ENCODE measurements around the gene PODXL. TPM values are rescaled to one million over a fixed set of nuclear protein-coding genes. Genes with fewer than 3 reads are reported as not detected.

Gene PODXL
- total RNA-seq, 4 donors from 2014 or later, result 24.5 to 40.3 (median 31.3) TPM

GRCh38 chr7:131568970-131569369, 12.5 kb upstream of the PODXL start:
- no peaks in the 10 kb centered on the region for H3K27me3 ChIP-seq
- DNase-seq (ENCODE audit: extremely low spot score), result no peak
- 61% methylated on average over 8 of the region's 10 CpGs for WGBS
- TF ChIP-seq POLR2A (IDR thresholded peaks at IDR 0.05; ENCODE audit: low read depth) (no peak), EP300 (IDR thresholded peaks at IDR 0.05) (no peak), POLR2AphosphoS5 (IDR thresholded peaks at IDR 0.05) (no peak), CTCF (IDR thresholded peaks at IDR 0.05) (no peak)
- H3K9me3 ChIP-seq, result no peaks in the 10 kb centered on the region
- H3K27ac ChIP-seq (replicated peaks in 1 of 4), result no peak overlapping the region
- intact Hi-C loops (cut with DNase I), result no loop called here
- no peak overlapping the region for H3K4me3 ChIP-seq
- H3K36me3 ChIP-seq, result no peaks in the 10 kb centered on the region
- H3K4me1 ChIP-seq, result no peaks in the 10 kb centered on the region

- no peak overlapping the region for H3K27ac ChIP-seq (replicated peaks in 1 of 4)
- H3K9me3 ChIP-seq, result no peaks in the 10 kb centered on the region
- H3K4me3 ChIP-seq, result no peak overlapping the region
- no peak for DNase-seq (ENCODE audit: extremely low spot score)
- H3K27me3 ChIP-seq, result no peaks in the 10 kb centered on the region
- intact Hi-C loops (cut with DNase I), result no loop called here
- WGBS, result 77% methylated on average over 6 of the region's 6 CpGs
- no peaks in the 10 kb centered on the region for H3K36me3 ChIP-seq
- TF ChIP-seq EP300 (IDR thresholded peaks at IDR 0.05) (no peak), POLR2AphosphoS5 (IDR thresholded peaks at IDR 0.05) (no peak), POLR2A (IDR thresholded peaks at IDR 0.05; ENCODE audit: low read depth) (no peak), CTCF (IDR thresholded peaks at IDR 0.05) (no peak)
- H3K4me1 ChIP-seq, result no peaks in the 10 kb centered on the region
These were observed 12.1 kb upstream of the PODXL start for GRCh38 chr7:131568510-131568909.

GRCh38 chr7:131564640-131565039, 8.2 kb upstream of the PODXL start:
- H3K27ac ChIP-seq (replicated peaks in 1 of 4), result no peak overlapping the region
- H3K4me1 ChIP-seq, result no peaks in the 10 kb centered on the region
- no peaks in the 10 kb centered on the region for H3K9me3 ChIP-seq
- DNase-seq (ENCODE audit: extremely low spot score), result no peak
- H3K27me3 ChIP-seq, result no peaks in the 10 kb centered on the region
- intact Hi-C loops (cut with DNase I), result no loop called here
- H3K36me3 ChIP-seq, result no peaks in the 10 kb centered on the region
- 65% methylated on average over 5 of the region's 5 CpGs for WGBS
- no peak overlapping the region for H3K4me3 ChIP-seq
- TF ChIP-seq POLR2A (IDR thresholded peaks at IDR 0.05; ENCODE audit: low read depth) (no peak), POLR2AphosphoS5 (IDR thresholded peaks at IDR 0.05) (no peak), CTCF (IDR thresholded peaks at IDR 0.05) (no peak), EP300 (IDR thresholded peaks at IDR 0.05) (no peak)

- H3K9me3 ChIP-seq, result no peaks in the 10 kb centered on the region
- 85% methylated on average over 5 of the region's 5 CpGs for WGBS
- intact Hi-C loops (cut with DNase I), result no loop called here
- no peaks in the 10 kb centered on the region for H3K27me3 ChIP-seq
- no peaks in the 10 kb centered on the region for H3K36me3 ChIP-seq
- no peak for DNase-seq (ENCODE audit: extremely low spot score)
- H3K4me1 ChIP-seq, result no peaks in the 10 kb centered on the region
- H3K27ac ChIP-seq (replicated peaks in 1 of 4), result no peak overlapping the region
- TF ChIP-seq POLR2AphosphoS5 (IDR thresholded peaks at IDR 0.05), result no peak
- no peak for TF ChIP-seq EP300 (IDR thresholded peaks at IDR 0.05)
- TF ChIP-seq POLR2A (IDR thresholded peaks at IDR 0.05; ENCODE audit: low read depth), result no peak
- no peak overlapping the region for H3K4me3 ChIP-seq
These were observed 7.5 kb upstream of the PODXL start for GRCh38 chr7:131563918-131564317.

GRCh38 chr7:131562941-131563340, 6.5 kb upstream of the PODXL start:
- Histone ChIP-seq H3K9me3 (no peaks in the 10 kb centered on the region), H3K27ac (replicated peaks in 1 of 4) (no peak overlapping the region), H3K4me1 (peaks cover 5 to 9% (median 7%) of the 10 kb centered on the region in 4 donors), H3K27me3 (no peaks in the 10 kb centered on the region), H3K4me3 (no peak overlapping the region), H3K36me3 (no peaks in the 10 kb centered on the region)
- 95% methylated on average over 2 of the region's 2 CpGs for WGBS
- DNase-seq (ENCODE audit: extremely low spot score), result no peak
- intact Hi-C loops (cut with DNase I), result no loop called here
- TF ChIP-seq POLR2A (IDR thresholded peaks at IDR 0.05; ENCODE audit: low read depth) (no peak), POLR2AphosphoS5 (IDR thresholded peaks at IDR 0.05) (no peak), CTCF (IDR thresholded peaks at IDR 0.05) (no peak), EP300 (IDR thresholded peaks at IDR 0.05) (no peak)

Data from esophagus muscularis mucosa (tissue), 4 donors.